WTC11 (cell line): ENCODE results near the gene SLC47A1. TPM values are rescaled to one million over a fixed set of nuclear protein-coding genes. Genes with fewer than 3 reads are reported as not detected.
"Not testable (repeated sequence)": the region's sequence is repeated elsewhere in the genome, so short reads cannot be mapped to it uniquely, and the experiment has no call there.

Experiments used
- ATAC-seq: fragments of 200-7000 bp; cut with Tn5 transposase; 2 replicates; pipeline ENCODE4 v1.10.0; 2021; ENCODE audit warnings: mild to moderate bottlenecking, moderate library complexity
- CTCF ChIA-PET: fragments of 300-600 bp; sonication (Branson Sonifier 250); formaldehyde crosslinking; loops from one replicate; lab custom pipeline; 2021; ENCODE audit warnings: antibody characterized with exemption; lab: Charles Lee
- POLR2A ChIA-PET: fragments of 350-600 bp; sonication (Branson Sonifier 250); formaldehyde crosslinking; loops from one replicate; lab custom pipeline; 2021; ENCODE audit warnings: antibody characterized with exemption; lab: Charles Lee
- DNase-seq: peaks from one replicate; pipeline ENCODE4 v3.0.0; 2021; ENCODE audit warnings: low spot score
- H3K27ac Mint-ChIP-seq: 2 replicates; pipeline ENCODE4 v1.8.0; 2021; ENCODE audit warnings: mixed read lengths
- H3K27me3 Mint-ChIP-seq: 2 replicates; pipeline ENCODE4 v1.8.0; 2021; ENCODE audit warnings: low read depth, mild to moderate bottlenecking, moderate library complexity, mixed read lengths
- H3K36me3 Mint-ChIP-seq: 2 replicates; pipeline ENCODE4 v1.8.0; 2021; ENCODE audit warnings: mixed read lengths
- H3K4me1 Mint-ChIP-seq: 2 replicates; pipeline ENCODE4 v1.8.0; 2022; ENCODE audit warnings: mixed read lengths
- H3K4me3 Mint-ChIP-seq: 2 replicates; pipeline ENCODE4 v1.8.0; 2021; ENCODE audit warnings: mild to moderate bottlenecking, moderate library complexity, mixed read lengths
- H3K9me3 Mint-ChIP-seq: 2 replicates; pipeline ENCODE4 v1.8.0; 2021; ENCODE audit warnings: mixed read lengths
- AFF4 ChIP-seq: sonication (generic); formaldehyde crosslinking; IDR thresholded peaks from 2 replicates; pipeline ENCODE4 v1.8.1; 2023; ENCODE audit warnings: mild to moderate bottlenecking, missing genetic modification reagents, borderline replicate concordance
- CREB1 ChIP-seq: sonication (generic); formaldehyde crosslinking; IDR thresholded peaks from 2 replicates; pipeline ENCODE4 v1.8.0; 2023; ENCODE audit warnings: mild to moderate bottlenecking, missing genetic modification reagents
- CREM ChIP-seq: sonication (generic); formaldehyde crosslinking; IDR thresholded peaks from 2 replicates; pipeline ENCODE4 v1.8.1; 2022; ENCODE audit warnings: mild to moderate bottlenecking, missing genetic modification reagents, moderate library complexity
- FOXP1 ChIP-seq: sonication (generic); formaldehyde crosslinking; IDR thresholded peaks from 2 replicates; pipeline ENCODE4 v1.8.0; 2022; ENCODE audit warnings: missing genetic modification reagents, mild to moderate bottlenecking, moderate library complexity, borderline replicate concordance
- GRHL2 ChIP-seq: fragments of 250-450 bp; sonication (Bioruptor Pico); IDR thresholded peaks from 2 replicates; pipeline ENCODE4 v1.8.0; 2022; ENCODE audit warnings: mild to moderate bottlenecking, moderate library complexity; ENCODE audit not compliant: insufficient replicate concordance, severe bottlenecking
- GTF2I ChIP-seq: fragments of 250-450 bp; sonication (Bioruptor Pico); conservative IDR thresholded peaks from 2 replicates; pipeline ENCODE4 v1.4.0; 2021; ENCODE audit warnings: mild to moderate bottlenecking
- JUN ChIP-seq: sonication (generic); formaldehyde crosslinking; IDR thresholded peaks from 2 replicates; pipeline ENCODE4 v1.8.0; 2023; ENCODE audit warnings: mild to moderate bottlenecking, missing genetic modification reagents
- MAX ChIP-seq: sonication (generic); formaldehyde crosslinking; IDR thresholded peaks from 2 replicates; pipeline ENCODE4 v1.8.0; 2022; ENCODE audit warnings: mild to moderate bottlenecking, missing genetic modification reagents
- NFATC4 ChIP-seq: fragments of 250-450 bp; sonication (Bioruptor Pico); IDR thresholded peaks from 2 replicates; pipeline ENCODE4 v1.9.0; 2021; ENCODE audit warnings: mild to moderate bottlenecking
- NFE2L1 ChIP-seq: sonication (generic); formaldehyde crosslinking; IDR thresholded peaks from 2 replicates; pipeline ENCODE4 v1.8.1; 2023; ENCODE audit warnings: missing genetic modification reagents
- NR3C1 ChIP-seq: sonication (generic); formaldehyde crosslinking; conservative IDR thresholded peaks from 2 replicates; pipeline ENCODE4 v1.8.1; 2023; ENCODE audit warnings: low read depth, mild to moderate bottlenecking, missing genetic modification reagents
- PREB ChIP-seq: sonication (generic); formaldehyde crosslinking; IDR thresholded peaks from 2 replicates; pipeline ENCODE4 v1.8.1; 2022; ENCODE audit warnings: mild to moderate bottlenecking, missing genetic modification reagents, moderate library complexity, borderline replicate concordance
- TEAD4 ChIP-seq: sonication (generic); formaldehyde crosslinking; IDR thresholded peaks from 2 replicates; pipeline ENCODE4 v1.8.0; 2022; ENCODE audit warnings: mild to moderate bottlenecking, missing genetic modification reagents
- ZBTB43 ChIP-seq: sonication (generic); formaldehyde crosslinking; IDR thresholded peaks from 2 replicates; pipeline ENCODE4 v1.8.1; 2023; ENCODE audit warnings: mild to moderate bottlenecking, missing genetic modification reagents
- ZNF416 ChIP-seq: fragments of 250-450 bp; sonication (Bioruptor Pico); IDR thresholded peaks from 2 replicates; pipeline ENCODE4 v1.9.0; 2021; ENCODE audit warnings: mild to moderate bottlenecking, inconsistent platforms
- ZNF425 ChIP-seq: fragments of 250-450 bp; sonication (Bioruptor Pico); conservative IDR thresholded peaks from 2 replicates; pipeline ENCODE4 v1.9.0; 2021; ENCODE audit warnings: mild to moderate bottlenecking
- total RNA-seq: library from RNA; stranded (reverse); gene quantifications from 3 replicates; pipeline ENCODE4 v1.2.3, GENCODE V29; 2021
- TF ChIP-seq, protein P1 (sequence below): sonication (generic); formaldehyde crosslinking; IDR thresholded peaks from 2 replicates; pipeline ENCODE4 v1.8.1; 2022; ENCODE audit warnings: missing genetic modification reagents, borderline replicate concordance
- TF ChIP-seq, protein P2 (sequence below): sonication (generic); formaldehyde crosslinking; IDR thresholded peaks from 2 replicates; pipeline ENCODE4 v1.8.0; 2023; ENCODE audit warnings: mild to moderate bottlenecking, missing genetic modification reagents

SLC47A1 gene
- total RNA-seq, 1 experiment from 2014 or later: 2.5 TPM

GRCh38 chr17:19582152-19582551, 48.5 kb downstream of the SLC47A1 start:
- POLR2A ChIA-PET: interaction anchor here (1.2 kb wide), 1 partner anchor 66 kb away, joined by 3 read pairs; the partner anchor contains the start of gene ALDH3A2
- H3K9me3 Mint-ChIP-seq, ATAC-seq, H3K27ac Mint-ChIP-seq, H3K4me3 Mint-ChIP-seq, H3K36me3 Mint-ChIP-seq, CTCF ChIA-PET, H3K4me1 Mint-ChIP-seq, DNase-seq: not testable (repeated sequence)
- peaks cover 34% of the 10 kb centered on the region for H3K27me3 Mint-ChIP-seq

- Mint-ChIP-seq H3K4me3 (no peak overlapping the region), H3K27ac (no peak overlapping the region), H3K9me3 (no peaks in the 10 kb centered on the region), H3K27me3 (peaks cover 26% of the 10 kb centered on the region), H3K36me3 (no peaks in the 10 kb centered on the region)
- CTCF ChIA-PET: interaction anchor here (0.7 to 1.0 kb wide), 3 partner anchors 16 to 221 kb away, joined by 4 to 5 read pairs (median 4); partner anchors contain the start of gene B9D1
- POLR2A ChIA-PET: no interaction called here
- ATAC-seq: no peak
- TF ChIP-seq ZNF425 (no peak), AFF4 (CRISPR knock-in tag) (no peak), NFATC4 (CRISPR knock-in tag) (no peak), ZBTB43 (CRISPR knock-in tag) (no peak), GTF2I (CRISPR knock-in tag) (no peak), TEAD4 (CRISPR knock-in tag) (no peak), JUN (CRISPR knock-in tag) (no peak), ZNF416 (no peak), CREB1 (CRISPR knock-in tag) (no peak), MAX (CRISPR knock-in tag) (no peak), GRHL2 (CRISPR knock-in tag) (no peak), PREB (CRISPR knock-in tag) (no peak), NFE2L1 (CRISPR knock-in tag) (no peak), FOXP1 (no peak), CREM (CRISPR knock-in tag) (no peak), NR3C1 (CRISPR knock-in tag) (no peak)
- TF ChIP-seq, protein P1, sequence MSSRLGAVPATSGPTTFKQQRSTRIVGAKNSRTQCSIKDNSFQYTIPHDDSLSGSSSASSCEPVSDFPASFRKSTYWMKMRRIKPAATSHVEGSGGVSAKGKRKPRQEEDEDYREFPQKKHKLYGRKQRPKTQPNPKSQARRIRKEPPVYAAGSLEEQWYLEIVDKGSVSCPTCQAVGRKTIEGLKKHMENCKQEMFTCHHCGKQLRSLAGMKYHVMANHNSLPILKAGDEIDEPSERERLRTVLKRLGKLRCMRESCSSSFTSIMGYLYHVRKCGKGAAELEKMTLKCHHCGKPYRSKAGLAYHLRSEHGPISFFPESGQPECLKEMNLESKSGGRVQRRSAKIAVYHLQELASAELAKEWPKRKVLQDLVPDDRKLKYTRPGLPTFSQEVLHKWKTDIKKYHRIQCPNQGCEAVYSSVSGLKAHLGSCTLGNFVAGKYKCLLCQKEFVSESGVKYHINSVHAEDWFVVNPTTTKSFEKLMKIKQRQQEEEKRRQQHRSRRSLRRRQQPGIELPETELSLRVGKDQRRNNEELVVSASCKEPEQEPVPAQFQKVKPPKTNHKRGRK: no peak
- TF ChIP-seq, protein P2, sequence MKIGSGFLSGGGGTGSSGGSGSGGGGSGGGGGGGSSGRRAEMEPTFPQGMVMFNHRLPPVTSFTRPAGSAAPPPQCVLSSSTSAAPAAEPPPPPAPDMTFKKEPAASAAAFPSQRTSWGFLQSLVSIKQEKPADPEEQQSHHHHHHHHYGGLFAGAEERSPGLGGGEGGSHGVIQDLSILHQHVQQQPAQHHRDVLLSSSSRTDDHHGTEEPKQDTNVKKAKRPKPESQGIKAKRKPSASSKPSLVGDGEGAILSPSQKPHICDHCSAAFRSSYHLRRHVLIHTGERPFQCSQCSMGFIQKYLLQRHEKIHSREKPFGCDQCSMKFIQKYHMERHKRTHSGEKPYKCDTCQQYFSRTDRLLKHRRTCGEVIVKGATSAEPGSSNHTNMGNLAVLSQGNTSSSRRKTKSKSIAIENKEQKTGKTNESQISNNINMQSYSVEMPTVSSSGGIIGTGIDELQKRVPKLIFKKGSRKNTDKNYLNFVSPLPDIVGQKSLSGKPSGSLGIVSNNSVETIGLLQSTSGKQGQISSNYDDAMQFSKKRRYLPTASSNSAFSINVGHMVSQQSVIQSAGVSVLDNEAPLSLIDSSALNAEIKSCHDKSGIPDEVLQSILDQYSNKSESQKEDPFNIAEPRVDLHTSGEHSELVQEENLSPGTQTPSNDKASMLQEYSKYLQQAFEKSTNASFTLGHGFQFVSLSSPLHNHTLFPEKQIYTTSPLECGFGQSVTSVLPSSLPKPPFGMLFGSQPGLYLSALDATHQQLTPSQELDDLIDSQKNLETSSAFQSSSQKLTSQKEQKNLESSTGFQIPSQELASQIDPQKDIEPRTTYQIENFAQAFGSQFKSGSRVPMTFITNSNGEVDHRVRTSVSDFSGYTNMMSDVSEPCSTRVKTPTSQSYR (CRISPR knock-in tag): no peak
- TF ChIP-seq, all 79 proteins: peak for 0
- peaks cover under 1% of the 10 kb centered on the region for H3K4me1 Mint-ChIP-seq
- DNase-seq: no peak
These were observed 50.2 kb downstream of the SLC47A1 start for GRCh38 chr17:19583871-19584270.
